HG02642 (cell line): Measurements from ENCODE around the gene NUTF2.
"Not testable (repeated sequence)": the region's sequence is repeated elsewhere in the genome, so short reads cannot be mapped to it uniquely, and the experiment has no call there.

Experiments
- ATAC-seq: cut with Tn5 transposase; IDR thresholded peaks from one replicate; pipeline ENCODE4 v1.9.1; 2021; ENCODE audit warnings: mild to moderate bottlenecking; ENCODE audit not compliant: unreplicated experiment, poor library complexity

The NUTF2 gene

DNA sequence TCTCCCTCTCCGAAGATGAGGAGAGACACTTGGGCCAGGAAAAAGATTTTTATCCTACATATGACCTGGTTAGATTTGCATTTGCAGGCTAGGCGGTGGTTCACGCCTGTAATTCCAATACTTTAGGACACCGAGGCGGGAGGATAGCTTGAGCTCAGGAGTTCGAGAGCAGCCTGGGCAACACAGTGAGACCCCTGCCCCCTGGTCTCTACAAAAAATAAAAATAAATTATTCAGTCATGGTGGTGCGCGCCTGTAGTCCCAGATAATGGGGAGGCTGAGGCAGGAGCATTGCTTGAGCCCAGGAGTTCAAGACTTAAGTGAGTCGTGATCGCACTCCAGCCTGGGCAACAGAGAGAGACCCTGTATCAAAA, 12.5 kb upstream of the NUTF2 start:
- ATAC-seq: no peak

DNA sequence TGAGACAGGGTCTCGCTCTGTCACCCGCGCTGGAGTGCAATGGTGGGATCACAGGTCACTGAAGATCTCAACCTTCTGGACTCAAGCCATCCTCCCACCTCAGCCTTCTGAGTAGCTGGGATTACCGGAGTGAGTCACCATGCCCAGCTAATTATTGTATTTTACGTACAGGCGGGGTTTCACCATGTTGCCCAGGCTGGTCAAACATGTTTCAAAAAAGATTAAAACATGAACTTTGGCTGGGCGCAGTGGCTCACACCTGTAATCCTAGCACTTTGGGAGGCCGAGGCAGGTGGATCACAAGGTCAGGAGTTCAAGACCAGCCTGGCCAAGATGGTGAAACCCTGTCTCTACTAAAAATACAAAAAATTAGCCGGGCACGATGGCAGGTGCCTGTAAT, 9.5 kb upstream of the NUTF2 start:
- ATAC-seq: not testable (repeated sequence)

- no peak for ATAC-seq
Measured at GRCh38 chr16:67837811-67838210, 8.9 kb upstream of the NUTF2 start.

DNA sequence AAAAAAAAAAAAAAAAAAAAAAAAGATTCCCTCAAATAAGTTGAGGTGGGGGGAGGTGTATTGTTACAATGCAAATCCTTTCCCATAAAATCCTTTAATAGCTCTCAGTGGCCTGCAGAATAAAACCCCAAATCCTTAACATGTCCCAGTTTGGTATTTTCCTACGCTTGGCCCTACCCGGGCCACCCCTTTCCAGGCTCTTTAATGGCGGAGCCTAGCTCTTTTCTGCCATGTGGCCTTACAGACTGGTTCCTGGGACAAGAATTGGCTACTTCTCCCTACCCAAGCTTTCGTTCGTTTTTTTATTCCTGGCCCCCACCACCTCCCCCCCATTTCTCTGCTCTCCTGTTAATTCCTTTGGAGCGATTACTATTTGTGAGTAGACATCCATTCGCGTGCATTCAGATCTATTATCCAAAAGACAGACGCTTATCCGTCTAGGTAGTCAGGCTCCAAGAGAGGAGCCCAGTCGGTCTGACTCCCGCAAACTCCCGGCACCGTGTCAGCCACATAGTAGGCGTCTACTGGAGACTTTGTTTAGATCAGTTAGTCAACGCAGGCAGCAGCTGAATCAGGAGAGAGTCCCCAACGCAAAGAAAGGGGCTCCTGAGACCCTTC, 5.4 kb upstream of the NUTF2 start:
- no peak for ATAC-seq

- ATAC-seq: peak; percentile 52
Measured at GRCh38 chr16:67841816-67842508, 4.8 kb upstream of the NUTF2 start, which contains the start of gene THAP11. Gene THAP11, plus strand, starts transcription at chr16:67842320. Its CDS starts 235 bp downstream, at chr16:67842555.

DNA sequence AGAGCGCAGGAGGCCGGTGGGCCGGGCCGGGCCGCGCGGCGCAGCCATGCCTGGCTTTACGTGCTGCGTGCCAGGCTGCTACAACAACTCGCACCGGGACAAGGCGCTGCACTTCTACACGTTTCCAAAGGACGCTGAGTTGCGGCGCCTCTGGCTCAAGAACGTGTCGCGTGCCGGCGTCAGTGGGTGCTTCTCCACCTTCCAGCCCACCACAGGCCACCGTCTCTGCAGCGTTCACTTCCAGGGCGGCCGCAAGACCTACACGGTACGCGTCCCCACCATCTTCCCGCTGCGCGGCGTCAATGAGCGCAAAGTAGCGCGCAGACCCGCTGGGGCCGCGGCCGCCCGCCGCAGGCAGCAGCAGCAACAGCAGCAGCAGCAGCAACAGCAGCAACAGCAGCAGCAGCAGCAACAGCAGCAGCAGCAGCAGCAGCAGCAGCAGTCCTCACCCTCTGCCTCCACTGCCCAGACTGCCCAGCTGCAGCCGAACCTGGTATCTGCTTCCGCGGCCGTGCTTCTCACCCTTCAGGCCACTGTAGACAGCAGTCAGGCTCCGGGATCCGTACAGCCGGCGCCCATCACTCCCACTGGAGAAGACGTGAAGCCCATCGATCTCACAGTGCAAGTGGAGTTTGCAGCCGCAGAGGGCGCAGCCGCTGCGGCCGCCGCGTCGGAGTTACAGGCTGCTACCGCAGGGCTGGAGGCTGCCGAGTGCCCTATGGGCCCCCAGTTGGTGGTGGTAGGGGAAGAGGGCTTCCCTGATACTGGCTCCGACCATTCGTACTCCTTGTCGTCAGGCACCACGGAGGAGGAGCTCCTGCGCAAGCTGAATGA, 4.0 kb upstream of the NUTF2 start:
- ATAC-seq: peak; percentile 13

DNA sequence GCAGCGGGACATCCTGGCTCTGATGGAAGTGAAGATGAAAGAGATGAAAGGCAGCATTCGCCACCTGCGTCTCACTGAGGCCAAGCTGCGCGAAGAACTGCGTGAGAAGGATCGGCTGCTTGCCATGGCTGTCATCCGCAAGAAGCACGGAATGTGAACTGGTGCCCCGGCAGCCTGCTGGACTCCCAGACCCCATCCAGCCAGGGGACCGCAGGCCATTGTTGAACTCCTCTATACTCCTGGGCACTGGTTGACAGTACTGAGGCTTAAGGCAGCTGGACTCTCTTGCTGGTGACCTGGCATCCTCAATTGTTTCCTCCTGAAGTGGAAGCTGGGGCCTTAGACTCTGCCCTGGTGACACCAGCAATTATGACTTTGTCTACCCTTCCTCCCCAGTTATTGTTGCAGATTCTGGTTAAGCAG, 3.4 kb upstream of the NUTF2 start:
- no peak for ATAC-seq

GRCh38 chr16:67844497-67844896, 2.2 kb upstream of the NUTF2 start:
- ATAC-seq: no peak

- ATAC-seq: no peak
Measured at GRCh38 chr16:67845291-67846062, 1.3 kb upstream of the NUTF2 start.

GRCh38 chr16:67846063-67846319, 742 bp upstream of the NUTF2 start:
- ATAC-seq: no peak

GRCh38 chr16:67847064-67847861, 530 bp downstream of the NUTF2 start, which contains the start of gene CENPT:
Gene CENPT, minus strand, starts transcription at chr16:67847693. Its CDS starts 13,834 bp downstream, at chr16:67833859.
- ATAC-seq: peak; percentile 43

DNA sequence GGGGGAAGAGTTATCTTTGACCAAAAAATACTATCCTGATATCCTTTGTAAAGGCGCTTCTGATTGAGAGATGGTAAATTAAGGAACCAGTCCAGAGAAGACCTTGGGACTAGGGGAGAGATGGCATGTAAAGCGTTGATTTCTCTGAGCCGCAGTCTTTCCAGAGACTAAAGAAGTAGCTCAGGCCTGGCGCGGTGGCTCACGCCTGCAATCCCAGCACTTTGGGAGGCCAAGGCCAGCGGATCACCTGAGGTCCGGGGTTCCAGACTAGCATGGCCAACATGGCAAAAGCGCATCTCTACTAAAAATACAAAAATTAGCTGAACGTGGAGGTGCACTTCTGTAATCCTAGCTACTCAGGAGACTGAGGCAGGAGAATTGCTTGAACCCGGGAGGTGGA, 1.4 kb downstream of the NUTF2 start:
- no peak for ATAC-seq

GRCh38 chr16:67853670-67854069, 6.9 kb downstream of the NUTF2 start:
- ATAC-seq: no peak

- no peak for ATAC-seq
Measured at GRCh38 chr16:67855789-67856188, 9.1 kb downstream of the NUTF2 start.

- ATAC-seq: no peak
Measured at GRCh38 chr16:67856927-67857546, 10.3 kb downstream of the NUTF2 start.

DNA sequence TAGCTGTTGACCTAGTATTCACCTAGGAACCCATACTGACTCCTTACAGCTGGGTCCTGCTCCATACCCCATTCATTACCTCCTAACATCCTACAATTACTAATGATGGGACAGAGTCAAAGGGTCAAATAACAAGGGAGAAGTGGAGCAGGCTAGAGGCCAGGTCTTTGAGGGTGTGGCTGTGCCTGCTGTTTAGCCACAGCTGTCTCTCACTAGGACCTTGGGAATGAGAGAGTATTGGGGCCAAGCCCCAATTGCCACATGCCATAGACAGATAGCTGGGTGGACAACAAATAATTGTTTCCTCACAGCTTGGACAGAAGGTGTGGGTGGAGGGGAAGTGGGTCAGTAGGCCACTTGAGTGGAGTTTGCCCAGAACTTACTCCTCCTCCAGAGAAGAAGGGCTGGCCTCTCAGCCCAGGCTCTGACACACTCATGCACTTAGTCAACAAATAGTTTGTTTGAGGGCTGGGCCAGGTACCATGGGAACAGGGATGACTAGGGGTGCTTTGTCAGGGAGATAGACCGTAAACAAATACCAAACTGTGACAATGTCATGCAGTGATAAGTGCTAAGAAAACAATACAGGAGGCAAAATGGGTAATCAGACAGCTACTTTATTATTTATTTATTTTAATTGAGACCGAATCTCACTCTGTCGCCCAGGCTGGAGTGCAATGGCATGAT, 11.0 kb downstream of the NUTF2 start:
- ATAC-seq: no peak

- no peak for ATAC-seq
Measured at GRCh38 chr16:67858500-67858899, 11.8 kb downstream of the NUTF2 start.

- ATAC-seq: no peak
Measured at GRCh38 chr16:67860589-67861398, 14.1 kb downstream of the NUTF2 start.
